ENCODE results near the gene DNAH7. TPM values are rescaled to one million over a fixed set of nuclear protein-coding genes. Genes with fewer than 3 reads are reported as not detected.

DNAH7 gene
- total and polyA plus RNA-seq, 10 donors = 0.06 to 1.9 (median 0.33) TPM

- 90 to 99% (median 97%) methylated on average over 4 of the region's 4 CpGs for WGBS, 5 donors
- no peak for TF ChIP-seq POLR2A (IDR thresholded peaks at IDR 0.05)
- peaks cover 0 to 97% (median 61%) of the 10 kb centered on the region in 6 donors for H3K36me3 ChIP-seq
- no peak for DNase-seq
- no peaks in the 10 kb centered on the region for H3K9me3 ChIP-seq
- no peak overlapping the region for H3K27ac ChIP-seq
- intact Hi-C loops (cut with DNase I; ENCODE audit: low total_unique reads) = no loop called here
- H3K4me1 ChIP-seq = no peaks in the 10 kb centered on the region
- no peaks in the 10 kb centered on the region for H3K27me3 ChIP-seq (replicated peaks in 1 of 7)
- H3K4me3 ChIP-seq = no peak overlapping the region
Observed at GRCh38 chr2:195716466-195716865, 352.2 kb downstream of the DNAH7 start.

DNA sequence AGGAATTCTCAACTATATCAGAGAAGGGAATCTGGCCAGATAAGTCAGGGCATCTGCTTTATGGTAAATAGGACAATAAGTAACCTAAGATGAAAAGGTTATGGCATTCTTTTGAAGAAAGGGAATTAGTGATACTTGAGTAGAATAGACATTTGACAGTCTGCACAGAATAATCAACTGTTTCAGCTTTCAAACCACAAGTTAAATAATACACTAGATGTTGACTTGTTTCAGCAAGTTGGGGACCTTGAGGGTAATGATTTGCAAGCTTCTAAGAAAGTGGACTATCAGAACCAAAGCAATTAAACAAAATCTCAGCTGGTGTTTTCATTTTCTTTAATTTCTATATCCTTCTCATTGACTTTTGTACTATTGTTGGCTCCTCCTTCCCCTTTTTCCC lies 357.2 kb downstream of the DNAH7 start:
- no peak for TF ChIP-seq POLR2AphosphoS5 (IDR thresholded peaks at IDR 0.05)
- no peak for TF ChIP-seq POLR2A (IDR thresholded peaks at IDR 0.05)
- TF ChIP-seq, protein P1, sequence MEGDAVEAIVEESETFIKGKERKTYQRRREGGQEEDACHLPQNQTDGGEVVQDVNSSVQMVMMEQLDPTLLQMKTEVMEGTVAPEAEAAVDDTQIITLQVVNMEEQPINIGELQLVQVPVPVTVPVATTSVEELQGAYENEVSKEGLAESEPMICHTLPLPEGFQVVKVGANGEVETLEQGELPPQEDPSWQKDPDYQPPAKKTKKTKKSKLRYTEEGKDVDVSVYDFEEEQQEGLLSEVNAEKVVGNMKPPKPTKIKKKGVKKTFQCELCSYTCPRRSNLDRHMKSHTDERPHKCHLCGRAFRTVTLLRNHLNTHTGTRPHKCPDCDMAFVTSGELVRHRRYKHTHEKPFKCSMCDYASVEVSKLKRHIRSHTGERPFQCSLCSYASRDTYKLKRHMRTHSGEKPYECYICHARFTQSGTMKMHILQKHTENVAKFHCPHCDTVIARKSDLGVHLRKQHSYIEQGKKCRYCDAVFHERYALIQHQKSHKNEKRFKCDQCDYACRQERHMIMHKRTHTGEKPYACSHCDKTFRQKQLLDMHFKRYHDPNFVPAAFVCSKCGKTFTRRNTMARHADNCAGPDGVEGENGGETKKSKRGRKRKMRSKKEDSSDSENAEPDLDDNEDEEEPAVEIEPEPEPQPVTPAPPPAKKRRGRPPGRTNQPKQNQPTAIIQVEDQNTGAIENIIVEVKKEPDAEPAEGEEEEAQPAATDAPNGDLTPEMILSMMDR (IDR thresholded peaks at IDR 0.05 in 8 of 11, conservative IDR thresholded peaks at IDR 0.05 in 3 of 11) = no peak
- H3K27me3 ChIP-seq (replicated peaks in 1 of 7) = no peaks in the 10 kb centered on the region
- intact Hi-C loops (cut with DNase I; ENCODE audit: low total_unique reads) = no loop called here

DNA sequence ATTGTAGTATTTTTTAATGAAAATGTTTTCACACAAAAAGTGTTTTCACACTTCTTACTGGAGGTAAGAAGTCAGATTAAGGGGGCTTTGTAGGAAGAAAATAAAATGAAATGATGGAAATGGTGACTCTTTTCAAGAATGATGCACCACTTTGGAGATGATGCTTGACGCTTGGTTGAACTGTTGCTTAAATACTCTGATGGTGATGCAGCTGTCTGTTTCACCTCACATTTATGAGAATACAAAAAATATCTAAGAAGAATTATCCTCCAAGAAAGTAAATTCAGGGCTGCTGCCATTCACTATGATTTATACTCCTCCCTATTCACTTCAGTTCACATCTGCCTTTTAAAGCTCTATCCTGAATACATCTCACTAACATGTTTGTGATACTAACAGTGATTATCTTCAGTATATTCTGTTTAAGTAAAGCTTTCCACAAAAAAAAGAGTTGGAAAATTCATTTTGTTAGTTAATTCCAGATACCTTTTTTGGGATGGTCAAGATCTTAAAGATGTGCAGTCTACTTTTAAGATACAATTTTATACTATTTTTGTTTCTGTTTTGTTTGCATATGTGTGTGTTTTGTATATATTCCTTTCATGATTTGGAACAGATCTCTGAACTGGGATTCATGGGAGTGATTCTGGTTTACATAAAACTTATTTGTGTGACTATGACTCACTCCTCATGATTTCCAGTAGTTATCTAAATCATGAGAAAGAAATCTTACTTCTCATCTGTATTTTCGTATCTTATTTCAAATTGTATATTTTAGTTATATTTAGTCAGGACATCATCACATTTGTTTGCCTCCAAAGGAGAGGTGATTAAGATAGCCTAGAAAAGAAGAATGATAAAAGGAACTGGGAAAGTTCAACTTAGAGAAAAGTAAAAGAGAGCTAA lies 358.5 kb downstream of the DNAH7 start:
- peaks cover 0 to 80% (median 40%) of the 10 kb centered on the region in 6 donors for H3K36me3 ChIP-seq
- TF ChIP-seq, protein P1 (IDR thresholded peaks at IDR 0.05 in 8 of 11, conservative IDR thresholded peaks at IDR 0.05 in 3 of 11) = no peak
- TF ChIP-seq POLR2AphosphoS5 (IDR thresholded peaks at IDR 0.05) = no peak
- TF ChIP-seq POLR2A (IDR thresholded peaks at IDR 0.05) = no peak
- no peaks in the 10 kb centered on the region for H3K4me1 ChIP-seq
- no peaks in the 10 kb centered on the region for H3K9me3 ChIP-seq
- DNase-seq = no peak
- 89 to 100% (median 98%) methylated on average over 2 of the region's 2 CpGs for WGBS, 5 donors
- intact Hi-C loops (cut with DNase I; ENCODE audit: low total_unique reads) = no loop called here
- no peak overlapping the region for H3K4me3 ChIP-seq
- no peaks in the 10 kb centered on the region for H3K27me3 ChIP-seq (replicated peaks in 1 of 7)
- no peak overlapping the region for H3K27ac ChIP-seq

More for the DNA sequence above, 357.2 kb downstream of the DNAH7 start:
- no peak for DNase-seq
- Histone ChIP-seq H3K4me1 (no peaks in the 10 kb centered on the region), H3K4me3 (no peak overlapping the region), H3K36me3 (peaks cover 0 to 91% (median 48%) of the 10 kb centered on the region in 6 donors), H3K27ac (no peak overlapping the region), H3K9me3 (no peaks in the 10 kb centered on the region)

DNA sequence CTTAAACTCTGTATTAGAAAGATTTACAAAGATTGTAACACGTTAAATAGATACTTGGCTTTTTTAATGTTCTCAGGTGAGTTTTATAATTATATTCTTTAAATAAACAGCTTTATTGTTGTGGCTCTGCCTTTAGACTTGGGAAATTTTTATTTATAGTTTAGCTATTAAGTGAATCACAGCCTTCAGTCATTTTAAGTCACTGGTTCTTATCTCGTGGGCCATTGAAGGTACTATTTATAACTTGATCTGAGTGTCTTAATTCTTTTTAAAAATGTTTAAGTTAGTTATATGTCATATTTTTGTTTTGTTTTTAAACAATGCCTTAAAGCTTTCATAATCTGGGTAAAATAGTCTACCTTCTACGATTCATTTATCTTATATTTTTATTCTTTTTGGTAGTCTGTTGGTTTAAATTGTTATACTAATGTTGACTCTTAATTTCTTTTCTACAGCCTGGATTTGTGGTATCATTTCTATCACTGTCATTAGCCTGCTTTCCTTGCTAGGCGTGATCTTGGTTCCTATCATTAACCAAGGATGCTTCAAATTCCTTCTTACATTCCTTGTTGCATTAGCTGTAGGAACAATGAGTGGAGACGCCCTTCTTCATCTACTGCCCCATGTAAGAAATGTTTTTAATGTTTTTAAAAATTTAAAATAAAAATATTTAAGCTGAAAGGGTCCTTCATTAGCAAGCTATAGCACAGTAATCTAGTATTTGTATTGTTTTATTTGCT lies 362.3 kb downstream of the DNAH7 start:
- Histone ChIP-seq H3K36me3 (peaks cover 0 to 65% (median 21%) of the 10 kb centered on the region in 6 donors), H3K4me3 (no peak overlapping the region), H3K4me1 (no peaks in the 10 kb centered on the region), H3K9me3 (peaks cover 0 to 7% (median 6%) of the 10 kb centered on the region in 8 donors), H3K27ac (no peak overlapping the region), H3K27me3 (replicated peaks in 1 of 7) (no peaks in the 10 kb centered on the region)
- 88 to 94% (median 90%) methylated on average over 5 of the region's 5 CpGs for WGBS, 5 donors
- intact Hi-C loops (cut with DNase I; ENCODE audit: low total_unique reads) = no loop called here
- TF ChIP-seq POLR2AphosphoS5 (IDR thresholded peaks at IDR 0.05) (no peak), POLR2A (IDR thresholded peaks at IDR 0.05) (no peak)
- TF ChIP-seq, protein P1 (IDR thresholded peaks at IDR 0.05 in 8 of 11, conservative IDR thresholded peaks at IDR 0.05 in 3 of 11) = no peak
- DNase-seq = no peak

Data from spleen (tissue), 11 donors.